SIG-M5 treated with dmso at 0.1 percent for 504 hours (cell line): Measurements from ENCODE around the gene SPSB3.

Experiments
- DNase-seq: peaks from one replicate; lab custom pipeline; 2025; ENCODE audit not compliant: unreplicated experiment; lab: John Stamatoyannopoulos, UW

Gene SPSB3

DNA sequence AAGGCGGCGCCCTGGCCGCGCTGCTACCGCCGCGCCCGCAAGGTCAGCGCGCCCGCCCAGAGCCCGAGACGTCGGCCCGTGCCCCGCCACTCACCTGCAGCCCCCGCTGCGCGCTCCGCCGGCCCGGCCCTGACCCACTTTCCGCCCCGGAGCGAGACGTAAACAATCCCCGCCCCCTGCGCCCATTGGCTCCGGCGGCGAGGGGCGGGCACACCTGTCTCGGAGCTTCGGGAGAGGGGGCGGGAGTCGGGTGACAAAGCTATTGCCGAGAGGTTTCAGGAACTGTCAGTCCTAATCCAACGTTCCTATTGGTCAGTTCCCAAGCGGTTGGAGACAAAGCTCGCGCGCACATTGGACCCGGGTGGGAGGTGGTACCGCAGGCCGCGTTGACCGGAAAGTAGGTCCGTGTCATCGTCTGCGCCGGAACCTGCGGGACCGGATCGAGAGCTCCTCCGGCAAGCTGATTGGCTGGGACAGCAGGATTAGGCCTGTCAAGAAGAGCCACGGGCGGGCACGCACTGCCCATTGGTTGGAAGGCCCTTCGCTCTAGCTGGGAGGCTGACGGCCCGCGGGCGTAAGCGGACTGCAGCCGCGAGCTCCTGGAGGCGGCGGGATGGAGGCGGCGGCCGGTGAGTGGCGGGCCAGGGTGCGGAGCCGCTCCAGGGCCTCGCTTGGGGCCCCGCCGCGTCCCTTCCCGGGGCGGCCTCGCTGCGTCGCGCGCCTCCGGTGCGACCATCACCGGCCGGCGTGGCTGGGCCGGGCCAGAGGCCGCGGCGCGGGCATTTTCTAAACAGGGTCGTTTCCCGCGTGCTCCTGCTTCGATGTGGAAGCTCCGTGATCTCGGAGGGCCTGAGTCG is at the start of gene SPSB3, which contains the start of gene NUBP2:
Gene SPSB3 (minus strand): TSS at position 164 of the 857 bp plus-strand sequence. CDS start 1,088 bp downstream, outside the sequence.
Gene NUBP2 (plus strand): TSS at position 553 of the 857 bp plus-strand sequence. CDS start 61 bp downstream, at position 614.
- DNase-seq: peak; percentile 98

DNA sequence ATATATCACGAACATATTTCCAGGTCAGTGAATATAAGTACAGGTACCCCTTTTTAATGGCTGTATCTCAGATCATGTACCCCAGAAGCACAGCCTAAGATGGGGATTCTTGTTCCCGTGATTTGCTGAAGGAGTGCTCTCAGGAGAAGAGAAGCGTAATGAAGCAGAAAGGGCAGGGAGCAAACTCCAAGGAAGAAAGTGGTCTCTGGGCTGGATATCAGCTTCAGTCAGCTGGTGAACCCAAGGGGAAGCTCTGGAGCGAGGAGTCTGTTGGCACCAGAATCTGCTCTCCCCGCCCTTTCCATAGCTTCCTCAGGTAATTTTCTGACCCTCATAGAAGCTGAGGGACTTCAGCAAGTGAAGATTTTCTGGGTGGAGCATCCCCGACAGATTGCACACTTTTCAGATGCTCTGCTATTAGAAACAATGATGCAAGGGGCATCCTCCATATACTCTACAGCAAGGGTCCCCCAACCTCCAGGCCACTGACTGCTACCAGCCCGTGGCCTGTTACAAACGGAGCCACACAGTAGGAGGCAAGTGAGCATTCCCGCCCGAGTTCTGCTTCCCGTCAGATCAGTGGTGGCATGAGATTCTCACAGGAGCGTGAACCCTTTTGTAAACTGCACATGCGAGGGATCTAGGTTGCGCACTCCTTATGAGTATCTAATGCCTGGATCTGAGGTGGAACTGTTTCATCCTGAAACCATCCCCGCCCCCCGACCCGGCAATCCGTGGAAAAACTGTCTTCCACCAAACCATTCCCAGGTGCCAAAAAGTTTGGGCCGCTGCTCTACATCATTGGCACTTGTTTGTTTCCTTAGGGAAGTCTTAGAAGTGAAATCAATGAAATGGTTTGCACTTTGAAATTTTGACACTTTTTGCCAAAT is 49.1 kb upstream of the SPSB3 start:
- no peak for DNase-seq

DNA sequence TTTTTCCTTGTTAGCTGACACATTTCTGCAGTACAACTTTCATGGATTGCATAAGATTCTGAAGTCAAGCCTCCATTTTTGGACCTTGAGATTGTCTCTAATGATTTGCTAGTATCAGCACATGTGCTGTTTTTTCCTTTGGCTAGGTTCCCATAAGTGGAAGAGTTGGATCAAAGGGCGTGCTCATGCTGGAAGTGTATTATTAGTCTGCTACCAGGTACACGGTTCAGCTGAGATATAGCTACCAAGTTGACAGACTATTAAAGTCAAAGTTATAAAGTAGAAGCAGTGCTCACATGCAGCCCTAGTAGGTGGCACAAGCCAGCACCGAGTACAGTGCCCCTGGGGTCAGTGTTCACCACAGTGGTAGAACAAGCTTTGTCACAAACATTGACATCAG is 47.8 kb upstream of the SPSB3 start:
- no peak for DNase-seq

DNA sequence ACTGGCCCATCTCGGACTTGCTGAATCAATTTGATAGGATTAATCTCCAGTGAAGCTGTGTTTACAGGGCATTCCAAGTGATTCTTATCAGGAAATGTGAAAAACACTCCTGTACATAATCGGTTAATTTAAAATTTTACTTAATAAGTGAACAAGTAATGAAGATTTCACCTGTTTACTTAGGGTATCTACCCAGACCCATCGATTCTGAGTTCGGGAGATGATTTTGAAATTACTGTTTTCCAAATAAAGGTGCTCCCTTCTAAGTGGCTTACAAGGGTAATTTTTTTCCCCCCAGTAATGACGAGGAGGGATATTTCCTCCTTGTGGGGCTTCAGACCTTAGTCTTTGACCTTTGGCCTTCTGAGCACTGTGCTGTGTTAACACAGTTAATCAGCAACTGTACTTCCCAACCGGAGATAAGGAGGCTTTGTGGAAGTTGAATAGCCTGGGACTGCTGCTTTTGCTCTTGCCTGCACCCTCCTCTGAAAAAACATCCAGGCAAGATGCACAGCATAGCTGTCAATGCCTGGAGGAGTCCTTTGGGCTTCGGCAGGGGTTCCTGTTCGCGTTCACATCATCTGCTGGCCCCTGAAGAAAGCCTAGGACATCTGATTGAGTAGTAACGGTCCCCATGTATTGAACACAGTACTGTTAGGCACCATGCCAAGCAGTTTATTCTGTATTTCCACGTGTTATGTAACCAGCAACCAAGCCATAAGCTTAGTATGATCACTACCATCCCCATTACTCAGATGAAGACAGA is 46.5 kb upstream of the SPSB3 start:
- DNase-seq: no peak

DNA sequence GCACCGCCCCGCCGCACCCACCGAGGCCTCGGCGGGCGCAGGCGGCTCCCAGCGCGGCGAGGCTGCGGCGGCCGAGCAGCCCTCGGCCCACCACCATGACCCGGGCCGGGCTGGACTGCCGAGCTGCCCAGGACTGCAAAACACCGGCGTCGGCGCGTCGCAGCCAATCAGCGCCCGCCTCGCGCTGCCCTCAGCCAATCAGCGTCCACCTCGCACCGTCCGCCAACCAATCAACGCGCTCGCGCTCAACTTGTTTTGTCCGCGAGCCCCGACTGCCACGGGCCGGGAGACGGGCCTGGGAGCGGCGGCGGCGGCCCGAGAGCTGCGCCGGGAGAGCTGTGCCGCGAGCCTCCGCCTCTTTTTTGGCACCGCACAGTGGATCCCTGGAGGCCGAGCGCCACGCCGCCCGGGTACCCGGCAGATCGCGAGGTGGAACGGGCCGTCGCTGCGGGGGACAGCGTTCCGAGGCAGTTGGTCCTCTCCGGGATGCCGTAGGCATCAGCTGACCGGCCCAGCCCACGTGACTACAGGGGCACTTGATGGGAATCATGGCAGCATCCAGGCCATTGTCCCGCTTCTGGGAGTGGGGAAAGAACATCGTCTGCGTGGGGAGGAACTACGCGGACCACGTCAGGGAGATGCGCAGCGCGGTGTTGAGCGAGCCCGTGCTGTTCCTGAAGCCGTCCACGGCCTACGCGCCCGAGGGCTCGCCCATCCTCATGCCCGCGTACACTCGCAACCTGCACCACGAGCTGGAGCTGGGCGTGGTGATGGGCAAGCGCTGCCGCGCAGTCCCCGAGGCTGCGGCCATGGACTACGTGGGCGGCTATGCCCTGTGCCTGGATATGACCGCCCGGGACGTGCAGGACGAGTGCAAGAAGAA is 44.6 kb upstream of the SPSB3 start, which contains the start of the genes FAHD1 and HAGH:
Gene FAHD1 (plus strand): TSS at position 516 of the 883 bp plus-strand sequence. CDS start 33 bp downstream, at position 549.
Gene HAGH (minus strand): TSS at position 135 of the 883 bp plus-strand sequence. CDS start 38 bp downstream, at position 97.
- DNase-seq: peak; percentile 83

DNA sequence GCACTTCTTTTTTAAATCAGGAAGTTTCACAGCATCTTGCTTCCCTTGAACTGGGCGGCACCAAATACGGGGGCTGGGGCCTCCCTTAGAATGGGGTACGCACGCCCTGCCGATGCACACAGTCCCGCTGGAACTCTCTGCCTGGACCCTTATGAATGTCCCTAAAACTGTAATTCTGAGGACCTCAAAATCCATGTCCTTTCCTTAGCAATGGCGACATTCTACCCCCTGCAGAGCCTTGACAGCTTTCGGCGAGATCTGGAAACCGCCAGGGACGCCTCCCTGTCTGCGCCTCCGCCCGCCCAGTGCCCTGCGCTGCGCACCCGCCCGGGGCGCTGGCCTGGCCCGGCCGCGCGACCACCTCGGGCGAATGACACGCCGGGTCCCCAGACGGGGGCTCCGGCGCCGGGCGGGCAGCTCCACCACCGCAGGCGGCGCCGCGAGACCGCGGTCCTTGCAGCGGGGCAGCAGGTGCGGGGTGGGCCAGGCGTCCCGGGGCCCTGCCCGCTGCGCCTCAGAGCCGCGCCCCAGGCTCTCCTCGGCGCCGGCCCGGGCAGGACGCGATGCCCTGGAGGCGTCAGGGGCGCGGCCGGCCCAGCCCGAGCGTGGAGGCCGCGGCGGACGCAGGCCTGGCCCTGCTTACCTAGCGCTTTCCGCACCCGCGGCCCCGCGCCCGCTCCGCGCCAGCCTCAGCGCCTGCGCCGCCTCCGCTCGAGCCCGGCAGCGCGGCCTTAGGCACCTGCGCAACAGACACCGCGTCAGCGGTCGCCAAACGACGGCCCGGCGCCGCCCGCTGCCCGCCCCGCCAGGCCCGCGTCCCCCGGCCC is 43.7 kb upstream of the SPSB3 start:
- peak; percentile 65 for DNase-seq

DNA sequence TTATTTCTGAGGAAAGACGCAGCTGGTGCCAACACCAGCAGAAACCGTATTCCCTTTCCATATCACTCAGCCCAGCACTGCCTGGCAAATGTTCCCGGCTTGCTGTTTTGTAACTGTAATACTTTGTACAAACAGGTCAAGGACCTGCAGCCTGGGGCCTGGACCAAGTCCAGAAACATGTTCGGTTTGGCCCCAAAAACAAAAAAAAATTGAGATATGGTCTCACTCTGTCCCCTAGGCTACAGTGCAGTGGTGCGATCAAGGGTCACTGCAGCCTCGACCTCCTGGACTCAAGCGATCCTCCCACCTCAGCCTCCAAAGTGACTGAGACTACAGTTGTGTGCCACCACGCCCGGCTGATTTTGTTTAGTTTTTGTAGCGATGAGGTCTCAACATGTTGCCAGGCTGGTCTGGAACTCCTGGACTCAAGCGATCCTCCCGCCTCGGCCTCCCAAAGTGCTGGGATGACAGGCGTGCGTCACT is 43.1 kb upstream of the SPSB3 start:
- no peak for DNase-seq

DNA sequence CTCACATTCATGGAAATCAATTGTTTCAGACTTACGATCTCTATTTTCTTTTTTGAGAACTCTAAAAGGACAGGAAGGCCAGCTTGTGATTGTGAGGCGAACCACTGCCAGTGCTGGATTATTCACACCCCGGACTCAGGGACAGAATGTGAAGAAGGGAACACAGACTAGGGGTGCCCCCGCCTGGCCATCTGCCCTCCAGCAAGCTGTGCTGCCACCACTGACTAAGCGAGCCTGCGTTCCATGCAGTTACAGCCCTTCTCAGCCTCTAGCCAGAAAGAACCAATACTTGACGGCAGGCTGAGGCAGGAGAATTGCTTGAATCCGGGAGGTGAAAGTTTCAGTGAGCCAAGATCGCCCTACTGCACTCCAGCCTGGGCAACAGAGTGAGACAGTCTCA is 41.5 kb upstream of the SPSB3 start:
- peak; percentile 47 for DNase-seq

DNA sequence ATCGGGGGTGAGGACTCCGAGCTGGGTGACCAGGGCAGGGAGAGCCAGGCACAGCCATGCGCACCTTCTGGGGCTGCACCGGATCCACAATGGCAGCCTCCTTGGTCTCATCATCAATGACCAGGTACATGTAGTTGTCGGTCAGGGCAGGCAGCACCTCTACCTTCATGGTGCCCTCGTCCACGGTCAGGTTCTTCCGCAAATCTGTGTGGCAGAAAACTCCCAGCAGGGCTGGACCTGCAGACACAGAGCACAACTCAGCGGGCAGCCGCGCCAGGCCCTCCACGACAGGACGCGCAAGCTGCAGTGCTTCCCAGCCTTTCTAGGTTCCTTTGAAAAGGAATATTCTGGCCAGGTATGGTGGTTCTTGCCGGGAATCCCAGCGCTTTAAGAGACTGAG is 40.4 kb upstream of the SPSB3 start:
- DNase-seq: no peak

DNA sequence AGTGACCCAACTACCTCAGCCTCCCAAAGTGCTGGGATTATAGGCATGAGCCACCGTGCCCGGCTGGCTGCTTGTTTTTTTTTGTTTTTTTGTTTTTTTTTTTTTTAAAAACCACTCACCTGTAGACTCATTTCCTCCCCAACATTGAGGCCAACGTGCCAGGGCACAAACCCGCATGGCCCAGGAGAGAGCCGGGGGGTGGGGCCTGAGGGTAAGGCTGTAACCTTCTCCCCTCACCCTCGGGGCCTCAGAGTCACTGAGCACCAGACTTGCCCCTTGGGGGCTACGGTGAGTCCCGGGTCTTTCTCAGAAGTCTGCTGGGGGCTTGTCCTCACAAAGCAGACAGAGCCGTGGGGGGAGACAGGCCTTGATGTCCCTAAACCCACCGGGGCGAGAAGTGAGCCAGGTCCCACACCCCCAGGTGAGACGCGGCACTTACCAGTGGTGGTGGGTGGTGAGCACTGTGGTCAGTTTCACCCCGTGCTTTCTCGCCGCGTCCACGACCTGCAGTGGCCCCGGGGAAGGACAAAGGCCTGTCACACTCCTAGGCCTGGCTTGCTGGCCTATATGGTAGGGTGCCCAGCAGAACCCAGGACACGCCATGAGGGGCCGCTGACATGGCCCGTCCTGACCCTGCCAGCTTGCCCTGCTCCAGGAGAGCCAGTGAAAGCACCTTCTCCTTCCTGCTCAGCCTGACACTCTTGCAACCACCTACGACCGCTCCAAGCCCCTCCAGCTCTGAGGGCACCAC is 39.7 kb upstream of the SPSB3 start:
- DNase-seq: no peak

DNA sequence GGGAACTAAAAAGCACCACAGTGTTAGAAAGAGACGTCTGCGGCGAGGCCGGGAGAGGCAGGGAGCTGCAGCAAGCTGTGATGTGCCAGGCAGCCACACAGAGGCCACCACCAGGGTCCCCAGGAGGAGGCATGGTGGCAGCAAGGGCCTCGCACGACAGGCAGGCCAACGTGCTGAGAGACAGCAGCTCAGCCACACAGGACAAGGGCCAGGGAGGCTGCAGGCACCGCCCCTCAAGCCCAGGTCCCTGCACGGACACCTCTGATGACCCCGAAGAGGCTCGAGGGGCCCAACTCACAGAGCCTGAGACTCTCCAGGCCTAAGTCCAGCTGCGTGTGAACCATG is 38.5 kb upstream of the SPSB3 start:
- no peak for DNase-seq

DNA sequence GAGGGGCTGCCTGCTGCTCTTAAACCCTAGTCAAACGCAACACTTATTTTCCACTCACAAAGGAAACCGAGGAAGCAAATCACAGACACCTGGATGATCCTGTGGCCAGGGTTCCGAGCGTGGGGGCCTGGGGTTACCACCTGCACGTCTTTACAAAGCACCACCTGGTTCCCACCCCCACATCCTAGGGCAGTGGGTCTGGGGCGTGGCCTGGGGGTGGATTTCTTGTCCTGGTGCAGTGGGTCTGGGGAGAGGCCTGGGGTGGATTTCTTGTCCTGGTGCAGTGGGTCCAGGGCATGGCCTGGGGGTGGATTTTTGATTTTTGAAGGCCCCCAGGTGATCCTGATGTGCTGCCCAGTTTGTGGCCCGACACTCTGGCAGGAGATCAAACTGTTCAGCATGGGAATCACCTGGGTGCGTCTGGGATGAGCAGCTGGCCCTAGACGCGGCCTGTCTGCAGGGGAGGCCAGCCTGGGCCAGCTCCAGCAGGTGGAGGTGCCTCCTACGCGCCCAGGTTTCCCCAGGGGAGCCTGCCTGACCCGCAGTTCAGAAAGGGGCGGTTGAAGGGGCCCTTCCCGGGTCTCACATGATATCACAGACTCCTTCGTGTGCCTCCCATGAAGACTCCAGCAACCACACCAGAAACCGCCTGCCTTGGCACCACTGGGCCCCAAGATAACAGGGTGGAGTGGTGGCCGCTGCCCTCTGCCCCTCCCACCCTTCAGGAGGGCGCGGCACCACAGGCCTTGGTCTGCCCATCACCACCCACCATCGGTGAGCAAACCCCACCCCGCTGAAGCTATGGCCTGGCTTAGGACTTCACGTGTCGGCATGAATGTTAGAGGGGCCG is 38.0 kb upstream of the SPSB3 start:
- DNase-seq: no peak

DNA sequence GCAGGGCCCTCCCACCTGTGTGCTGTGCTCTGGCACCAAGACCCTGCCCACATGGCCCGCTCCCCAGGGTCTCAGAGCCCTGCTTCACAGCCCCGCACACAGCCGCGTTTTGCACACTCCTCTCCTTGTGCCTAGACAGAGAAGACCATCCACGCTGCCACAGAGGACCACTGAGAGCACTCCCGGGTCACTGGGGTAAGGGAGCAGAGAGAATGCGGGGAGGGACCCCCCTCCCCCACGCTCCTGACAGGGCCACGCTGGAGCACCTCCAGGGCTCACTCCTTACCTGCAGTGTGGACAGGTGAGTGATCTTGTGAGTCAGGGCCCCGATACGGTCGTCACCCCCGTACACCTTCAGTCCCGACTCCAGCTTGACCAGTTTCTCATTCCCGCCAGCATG is 37.2 kb upstream of the SPSB3 start:
- no peak for DNase-seq

DNA sequence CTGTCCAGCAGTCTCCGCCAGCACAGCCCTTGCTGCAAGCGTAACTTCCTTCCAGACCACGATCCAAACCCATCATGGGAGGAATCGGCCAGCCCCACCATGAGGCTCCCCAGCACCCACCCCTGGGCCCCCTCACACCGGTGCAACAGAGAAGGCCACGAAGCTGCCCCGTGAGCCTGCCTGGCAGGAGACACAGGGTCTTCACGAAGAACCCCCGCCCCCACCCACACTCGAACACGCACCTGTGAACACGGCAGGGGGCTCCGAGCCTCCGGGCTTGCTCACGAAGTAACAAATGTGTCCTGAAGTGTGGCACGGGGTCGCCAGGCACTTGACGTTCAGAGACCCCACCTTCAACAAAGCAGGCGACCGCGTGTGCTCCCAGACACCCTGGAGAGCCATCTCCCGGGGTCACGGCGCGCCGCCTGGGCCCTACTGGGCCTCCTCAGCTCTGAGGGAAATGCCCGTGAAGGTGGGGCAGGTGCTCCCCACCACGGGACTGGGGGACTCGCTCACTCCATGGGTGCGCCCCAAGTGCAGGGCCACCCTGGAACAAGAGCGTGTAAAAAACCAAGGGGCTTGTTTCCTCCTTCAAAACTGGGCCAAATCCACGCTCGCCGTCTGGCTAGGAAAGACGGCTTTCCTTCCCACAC is 36.6 kb upstream of the SPSB3 start:
- DNase-seq: no peak

DNA sequence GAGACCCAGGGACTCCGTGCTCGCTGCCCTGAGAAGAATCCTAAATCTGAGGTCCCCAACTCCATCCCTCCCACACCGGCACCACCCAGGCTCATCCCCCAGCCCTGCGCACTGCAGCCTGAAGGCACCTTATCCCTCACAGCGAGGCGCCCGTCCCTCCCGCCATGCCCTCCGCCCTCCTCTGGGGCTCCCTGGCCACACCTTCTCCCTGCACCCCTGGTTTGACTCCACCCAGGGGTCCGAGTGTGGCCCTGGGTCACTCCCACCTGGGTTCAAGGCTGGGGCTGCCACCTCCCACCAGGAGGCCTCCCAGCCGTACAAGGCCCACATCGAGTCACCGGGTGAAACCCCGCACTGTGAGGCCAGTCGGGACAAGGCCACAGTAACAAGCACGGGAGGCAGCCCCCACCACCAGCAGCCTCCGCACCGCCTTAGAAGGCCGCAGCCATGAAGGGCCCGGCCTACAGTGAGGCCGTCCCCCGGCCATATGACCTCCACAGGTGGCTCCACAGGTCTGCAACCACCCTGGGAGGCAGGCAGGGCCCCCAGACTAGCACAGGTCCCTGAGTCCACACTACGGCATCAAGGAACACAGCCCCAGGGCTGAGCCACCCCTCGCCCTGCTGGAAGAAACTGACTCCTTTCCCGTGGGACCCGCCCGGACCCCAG is 36.0 kb upstream of the SPSB3 start:
- DNase-seq: no peak

DNA sequence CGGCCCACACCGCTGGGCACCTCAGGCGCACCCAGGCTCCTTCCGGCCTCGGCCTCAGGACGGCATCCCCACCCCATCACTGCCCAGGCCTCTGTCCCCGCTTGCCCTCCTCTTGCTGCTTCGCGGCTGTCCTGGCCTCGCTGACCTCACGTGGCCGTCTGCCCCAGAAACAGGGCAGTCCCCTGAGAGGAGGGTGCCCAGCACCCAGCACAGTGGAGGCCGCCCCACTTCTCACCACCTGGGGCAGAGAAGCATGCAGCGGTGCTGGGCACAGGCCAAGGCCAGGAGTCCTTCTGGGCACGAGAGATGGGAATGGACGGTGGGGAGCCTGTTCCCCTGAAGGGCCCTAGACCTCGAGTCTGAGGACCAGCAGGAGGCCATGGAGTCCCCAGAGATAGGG is 35.3 kb upstream of the SPSB3 start:
- DNase-seq: no peak
